Adrenal gland (tissue), 12 donors: ENCODE measurements around the gene GAK. TPM values are rescaled to one million over a fixed set of nuclear protein-coding genes. Genes with fewer than 3 reads are reported as not detected.

ENCODE experiments used
- DNase-seq, 7 donors: peaks; one replicate each; pipeline ENCODE4 v3.0.0-alpha.2; 2019 to 2020
- H3K27ac ChIP-seq, 5 donors: fragments of 200-600 bp; sonication (generic) in 4 of 5; 1 replicate in 3 of 5; 2 replicates in 2 of 5; pipeline versions ENCODE4 v1.5.1 to v1.8.0; 2016 to 2020; ENCODE audit warnings: mild to moderate bottlenecking in 1 of 5
- H3K27me3 ChIP-seq: fragments of 200-600 bp; 2 replicates; pipeline ENCODE4 v1.8.0; 2021
- H3K36me3 ChIP-seq, 2 donors: fragments of 200-600 bp; replicated peaks in 1 of 2; 1 replicate in 1 of 2; 2 replicates in 1 of 2; pipeline versions ENCODE4 v1.5.1 to v1.8.0; 2018 to 2022
- H3K4me1 ChIP-seq, 2 donors: fragments of 200-600 bp; replicated peaks in 1 of 2; 1 replicate in 1 of 2; 2 replicates in 1 of 2; pipeline versions ENCODE4 v1.5.1 to v1.8.0; 2018 to 2021
- H3K4me3 ChIP-seq, 4 donors: fragments of 200-600 bp; sonication (generic) in 3 of 4; one replicate each; pipeline ENCODE4 v1.5.1; 2016 to 2018
- H3K9me3 ChIP-seq, 3 donors: fragments of 200-600 bp; sonication (generic) in 1 of 3; replicated peaks in 1 of 3; 1 replicate in 2 of 3; 2 replicates in 1 of 3; pipeline versions ENCODE4 v1.5.1 to v1.8.0; 2016 to 2021
- POLR2A ChIP-seq, 2 donors: fragments of 450-650 bp; IDR thresholded peaks; one replicate each; pipeline ENCODE4 v1.6.1; 2017; ENCODE audit warnings: antibody characterized with exemption in 2 of 2, mild to moderate bottlenecking in 2 of 2, moderate library complexity in 1 of 2
- WGBS, 4 donors: extraction: QIAGEN DNeasy Blood & Tissue Kit in 2 of 4; methylation state at CpG; one replicate each; pipeline versions ENCODE4 v1.1.5 to v1.1.7; 2013 to 2017; 5-methylcytosine and 5-hydroxymethylcytosine counted together
- intact Hi-C, 2 donors: fragments of 100-400 bp; cut with DNase I; formaldehyde crosslinking; loops; one replicate each; pipeline versions ENCODE4 v1.14.1 to v1.15.0; 2022 to 2023
- polyA plus RNA-seq, 3 donors: library from polyadenylated mRNA; stranded (reverse); fragments of 200-250 nt in 2 of 3; fragments of 350-450 nt in 1 of 3; fragmentation: Illumina TruSeq in 1 of 3; extraction: RNeasy Lipid Tissue Mini Kit (QIAGEN cat#74804) in 1 of 3; gene quantifications; one replicate each; pipeline ENCODE4 v1.2.3, GENCODE V29; 2013 to 2014
- total RNA-seq, 9 donors: library from RNA; depleted of rRNA in 4 of 9; stranded (reverse); fragments of >200 nt in 4 of 9; fragments of 120-200 nt in 1 of 9; fragmentation: NEBNext Ultra II Directional in 1 of 9; extraction: Animal tissue kit (Norgen Biotek cat#: 25700) in 1 of 9; gene quantifications; one replicate each; pipeline versions ENCODE4 v1.1.0 to v1.2.4, GENCODE V29; 2013 to 2023
- TF ChIP-seq, protein P1 (sequence below), 6 experiments: fragments of 450-650 bp in 4 of 6; fragments of 200-600 bp in 2 of 6; sonication (generic) in 1 of 6; IDR thresholded peaks; 1 replicate in 5 of 6; 2 replicates in 1 of 6; pipeline versions ENCODE4 v1.5.1 to v1.8.0; 2016 to 2021; ENCODE audit warnings: antibody characterized with exemption in 6 of 6, mild to moderate bottlenecking in 2 of 6, moderate library complexity in 1 of 6
- donor health status: healthy with polysubstance abuse.
- donor health status: Bipolar disorder and iron deficiency.
- donor health status: DM: yes; HTN: yes; CAD: no.
- donor health status: DM: no; HTN: no; CAD: no.
- donor health status: DM: no; HTN: no; CAD: no.
- donor health status: DM: yes; HTN: yes; CAD: no.

The GAK gene
- total and polyA plus RNA-seq, 12 donors: 39.0 to 381 (median 132) TPM

DNA sequence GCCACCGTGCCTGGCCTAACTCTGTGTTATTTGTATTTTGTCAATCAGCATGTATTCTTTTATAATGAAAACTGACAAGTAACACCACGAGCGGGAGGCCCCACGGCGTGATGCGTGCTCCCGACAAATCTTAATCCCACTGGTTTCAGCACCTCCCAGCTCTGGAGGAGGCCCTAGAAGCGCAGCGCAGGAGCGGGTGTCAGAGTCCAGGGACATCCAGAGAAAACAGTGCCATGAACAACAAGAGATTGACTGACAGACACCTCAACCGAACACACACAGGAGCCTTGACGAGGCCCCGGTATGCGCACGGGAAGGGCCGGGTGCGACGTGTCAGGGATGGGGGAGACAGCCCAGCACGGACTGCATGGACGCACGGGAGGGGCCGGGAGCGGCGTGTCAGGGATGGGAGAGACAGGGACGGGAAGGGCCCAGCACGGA, 23.0 kb downstream of the GAK start:
- intact Hi-C loops: no loop called here
- no peak for TF ChIP-seq POLR2A (IDR thresholded peaks at IDR 0.05)
- no peak overlapping the region for H3K4me3 ChIP-seq
- no peak for DNase-seq
- H3K27ac ChIP-seq: no peak overlapping the region
- H3K27me3 ChIP-seq: no peaks in the 10 kb centered on the region
- WGBS, 4 donors: 96 to 97% (median 96%) methylated on average over 24 to 26 of the region's 26 CpGs
- no peaks in the 10 kb centered on the region for H3K9me3 ChIP-seq
- no peaks in the 10 kb centered on the region for H3K4me1 ChIP-seq
- H3K36me3 ChIP-seq: peaks cover 0 to 24% of the 10 kb centered on the region in 2 donors

- no peak for TF ChIP-seq POLR2A (IDR thresholded peaks at IDR 0.05)
- TF ChIP-seq, protein P1, sequence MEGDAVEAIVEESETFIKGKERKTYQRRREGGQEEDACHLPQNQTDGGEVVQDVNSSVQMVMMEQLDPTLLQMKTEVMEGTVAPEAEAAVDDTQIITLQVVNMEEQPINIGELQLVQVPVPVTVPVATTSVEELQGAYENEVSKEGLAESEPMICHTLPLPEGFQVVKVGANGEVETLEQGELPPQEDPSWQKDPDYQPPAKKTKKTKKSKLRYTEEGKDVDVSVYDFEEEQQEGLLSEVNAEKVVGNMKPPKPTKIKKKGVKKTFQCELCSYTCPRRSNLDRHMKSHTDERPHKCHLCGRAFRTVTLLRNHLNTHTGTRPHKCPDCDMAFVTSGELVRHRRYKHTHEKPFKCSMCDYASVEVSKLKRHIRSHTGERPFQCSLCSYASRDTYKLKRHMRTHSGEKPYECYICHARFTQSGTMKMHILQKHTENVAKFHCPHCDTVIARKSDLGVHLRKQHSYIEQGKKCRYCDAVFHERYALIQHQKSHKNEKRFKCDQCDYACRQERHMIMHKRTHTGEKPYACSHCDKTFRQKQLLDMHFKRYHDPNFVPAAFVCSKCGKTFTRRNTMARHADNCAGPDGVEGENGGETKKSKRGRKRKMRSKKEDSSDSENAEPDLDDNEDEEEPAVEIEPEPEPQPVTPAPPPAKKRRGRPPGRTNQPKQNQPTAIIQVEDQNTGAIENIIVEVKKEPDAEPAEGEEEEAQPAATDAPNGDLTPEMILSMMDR (IDR thresholded peaks at IDR 0.05): no peak
- Histone ChIP-seq H3K27me3 (no peaks in the 10 kb centered on the region), H3K36me3 (peaks cover 0 to 24% of the 10 kb centered on the region in 2 donors), H3K4me3 (no peak overlapping the region), H3K9me3 (no peaks in the 10 kb centered on the region), H3K27ac (peak overlapping the region in 1 of 5 donors; percentile 72), H3K4me1 (no peaks in the 10 kb centered on the region)
- 68 to 74% (median 73%) methylated on average over 28 to 35 of the region's 35 CpGs for WGBS, 4 donors
- intact Hi-C loops: no loop called here
- peak in 3 of 7 donors; percentile 38 to 68 (median 50) for DNase-seq
Observed at GRCh38 chr4:907691-908425, 24.3 kb downstream of the GAK start.

- intact Hi-C loops: no loop called here
- Histone ChIP-seq H3K36me3 (peaks cover 0 to 16% of the 10 kb centered on the region in 2 donors), H3K9me3 (no peaks in the 10 kb centered on the region), H3K27me3 (no peaks in the 10 kb centered on the region), H3K27ac (peak overlapping the region in 1 of 5 donors; percentile 72), H3K4me1 (no peaks in the 10 kb centered on the region), H3K4me3 (no peak overlapping the region)
- DNase-seq: no peak
- WGBS, 4 donors: 90 to 96% (median 93%) methylated on average over 4 to 7 of the region's 7 CpGs
- TF ChIP-seq, protein P1 (IDR thresholded peaks at IDR 0.05): no peak
- no peak for TF ChIP-seq POLR2A (IDR thresholded peaks at IDR 0.05)
Observed at GRCh38 chr4:907103-907400, 25.1 kb downstream of the GAK start.

GRCh38 chr4:906339-907102, 25.6 kb downstream of the GAK start:
- 91 to 94% (median 91%) methylated on average over 14 to 20 of the region's 20 CpGs for WGBS, 4 donors
- H3K4me1 ChIP-seq: no peaks in the 10 kb centered on the region
- DNase-seq: no peak
- H3K36me3 ChIP-seq: peaks cover 0 to 11% of the 10 kb centered on the region in 2 donors
- no peaks in the 10 kb centered on the region for H3K9me3 ChIP-seq
- H3K27me3 ChIP-seq: no peaks in the 10 kb centered on the region
- H3K27ac ChIP-seq: peak overlapping the region in 1 of 5 donors; percentile 72
- intact Hi-C loops: no loop called here
- TF ChIP-seq POLR2A (IDR thresholded peaks at IDR 0.05): no peak
- TF ChIP-seq, protein P1 (IDR thresholded peaks at IDR 0.05): no peak
- no peak overlapping the region for H3K4me3 ChIP-seq
